NCI-H2196 treated with DMSO at 0.1 percent for 48 hours (cell line): Measurements from ENCODE around the gene LIF.

Source experiments
- DNase-seq: peaks from one replicate; lab custom pipeline; 2025; ENCODE audit not compliant: unreplicated experiment; lab: John Stamatoyannopoulos, UW

Gene LIF

DNA sequence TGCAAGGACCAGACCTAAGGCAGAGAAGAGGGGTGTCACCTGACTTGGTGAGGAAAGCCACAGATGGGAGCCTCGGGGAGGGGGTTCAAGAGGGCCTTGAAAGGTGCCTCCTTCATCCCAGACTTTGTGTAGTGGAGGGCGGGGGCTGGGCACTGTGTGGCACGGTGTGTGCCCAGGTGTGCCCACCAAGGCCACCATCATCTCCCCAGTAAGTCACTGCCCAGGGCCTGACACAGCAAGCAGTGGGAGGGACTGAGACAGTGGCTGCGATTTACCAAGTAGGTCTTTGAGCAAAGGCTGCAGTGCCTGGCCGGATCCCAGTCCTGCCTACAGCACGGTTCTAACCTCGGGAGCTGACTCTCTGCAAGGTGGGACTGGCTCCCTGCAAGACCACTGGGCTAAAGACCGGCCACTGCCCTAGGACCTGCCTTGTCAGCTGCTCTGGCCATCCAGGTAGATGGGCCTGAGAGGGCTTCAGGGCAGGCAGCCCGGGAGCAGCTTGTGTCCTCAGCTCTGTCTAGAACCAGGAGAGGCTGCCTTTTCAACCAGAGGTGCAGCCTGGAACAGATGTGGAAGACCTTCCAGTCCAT is 18.7 kb upstream of the LIF start:
- no peak for DNase-seq

GRCh38 chr22:30263883-30264282 is 17.3 kb upstream of the LIF start:
- DNase-seq, result no peak

DNA sequence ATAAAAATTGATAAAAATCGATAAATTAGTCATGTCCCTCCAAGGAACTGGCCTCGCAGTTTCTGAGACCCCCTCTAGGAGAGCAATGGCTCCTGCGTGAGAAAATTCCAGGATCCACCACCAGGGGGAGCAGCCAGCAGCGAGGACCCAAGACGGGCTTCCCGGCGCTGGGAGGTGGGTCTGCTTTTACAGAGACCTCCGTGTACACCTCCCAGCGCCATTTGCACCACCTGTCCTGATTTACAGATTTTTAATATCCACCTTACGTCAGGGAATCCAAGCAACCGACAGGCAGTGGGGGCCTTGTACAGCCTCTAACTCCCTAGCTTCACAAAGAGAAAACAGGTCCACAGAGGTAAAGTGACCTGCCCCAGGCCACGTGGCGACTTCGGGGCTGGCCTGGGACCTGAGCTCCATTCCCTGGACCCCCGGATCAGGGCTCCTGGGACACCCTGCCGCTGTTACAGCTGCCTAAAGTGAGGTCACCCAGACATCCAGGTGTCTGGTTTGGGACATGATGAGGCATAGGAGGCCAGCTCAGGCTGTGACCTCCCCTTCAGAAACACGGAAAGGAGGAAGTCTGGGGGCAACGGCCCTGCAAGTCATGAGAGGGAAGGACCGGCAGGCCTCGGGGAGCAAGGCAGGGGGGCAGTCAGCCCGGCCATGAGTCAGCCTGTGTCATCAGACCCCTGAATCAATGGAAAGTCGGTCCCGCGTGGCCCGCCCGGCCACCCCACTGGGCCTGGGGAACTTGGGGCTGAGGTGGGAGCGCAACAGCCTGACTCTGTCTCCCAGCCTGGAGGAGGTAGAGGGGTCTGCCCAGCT is 16.6 kb upstream of the LIF start:
- DNase-seq, result no peak

GRCh38 chr22:30262112-30262511 is 15.6 kb upstream of the LIF start:
- no peak for DNase-seq

- DNase-seq, result no peak
Measured at GRCh38 chr22:30261134-30261533, 14.6 kb upstream of the LIF start.

GRCh38 chr22:30260682-30261081 is 14.1 kb upstream of the LIF start:
- DNase-seq, result no peak

- DNase-seq, result no peak
Measured at GRCh38 chr22:30260276-30260675, 13.7 kb upstream of the LIF start.

DNA sequence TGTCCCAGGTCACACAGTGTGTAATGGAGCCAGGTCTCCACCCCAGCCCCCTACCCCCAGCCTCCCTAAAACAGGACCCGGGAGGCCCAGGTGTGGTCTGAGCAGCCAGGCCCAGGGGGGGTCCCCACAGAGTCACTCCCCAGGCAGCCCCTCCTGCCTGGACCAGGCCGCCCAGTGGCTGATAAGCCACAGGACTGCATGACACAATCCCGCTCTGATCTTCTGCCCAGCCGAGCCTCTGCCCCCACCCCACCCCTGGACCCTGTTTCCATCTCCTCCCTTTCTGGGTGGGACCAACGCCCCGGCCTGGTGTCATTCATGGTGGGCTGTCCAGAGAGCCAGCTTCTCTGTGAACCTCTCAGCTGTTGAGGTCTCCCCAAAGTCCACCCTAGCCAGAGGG is 7.8 kb upstream of the LIF start:
- no peak for DNase-seq

DNA sequence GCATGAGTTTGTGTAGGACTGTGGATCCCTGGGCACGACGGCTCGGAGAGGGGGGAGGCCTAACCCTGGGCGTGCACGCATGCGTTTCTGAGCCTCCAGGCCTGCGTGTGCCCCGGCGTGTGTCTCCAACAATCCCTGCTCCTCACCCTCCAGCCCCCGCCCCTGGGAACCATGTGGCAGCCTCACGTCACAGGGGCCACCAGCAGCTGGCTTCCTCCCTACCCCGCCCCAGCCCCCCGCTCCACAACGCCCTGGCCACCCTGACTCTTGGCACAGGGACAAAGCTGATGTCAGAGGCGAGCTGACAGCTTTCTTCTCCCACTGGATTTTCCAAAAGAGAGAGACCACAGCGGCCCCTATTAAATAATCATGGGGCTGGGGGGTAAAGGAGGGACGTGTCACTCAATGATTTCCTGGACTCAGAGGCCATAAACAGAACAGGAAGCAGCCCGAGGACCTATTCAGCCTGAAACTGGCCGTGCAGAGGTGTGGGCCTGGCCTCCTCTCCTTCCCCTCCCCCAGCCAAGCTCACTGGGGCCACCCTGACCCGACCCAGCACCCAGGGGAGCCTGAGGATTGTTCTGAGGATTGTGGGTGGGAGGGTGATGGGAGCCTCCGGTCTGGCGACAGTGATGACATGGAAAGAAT is 6.8 kb upstream of the LIF start:
- peak; percentile 51 for DNase-seq

DNA sequence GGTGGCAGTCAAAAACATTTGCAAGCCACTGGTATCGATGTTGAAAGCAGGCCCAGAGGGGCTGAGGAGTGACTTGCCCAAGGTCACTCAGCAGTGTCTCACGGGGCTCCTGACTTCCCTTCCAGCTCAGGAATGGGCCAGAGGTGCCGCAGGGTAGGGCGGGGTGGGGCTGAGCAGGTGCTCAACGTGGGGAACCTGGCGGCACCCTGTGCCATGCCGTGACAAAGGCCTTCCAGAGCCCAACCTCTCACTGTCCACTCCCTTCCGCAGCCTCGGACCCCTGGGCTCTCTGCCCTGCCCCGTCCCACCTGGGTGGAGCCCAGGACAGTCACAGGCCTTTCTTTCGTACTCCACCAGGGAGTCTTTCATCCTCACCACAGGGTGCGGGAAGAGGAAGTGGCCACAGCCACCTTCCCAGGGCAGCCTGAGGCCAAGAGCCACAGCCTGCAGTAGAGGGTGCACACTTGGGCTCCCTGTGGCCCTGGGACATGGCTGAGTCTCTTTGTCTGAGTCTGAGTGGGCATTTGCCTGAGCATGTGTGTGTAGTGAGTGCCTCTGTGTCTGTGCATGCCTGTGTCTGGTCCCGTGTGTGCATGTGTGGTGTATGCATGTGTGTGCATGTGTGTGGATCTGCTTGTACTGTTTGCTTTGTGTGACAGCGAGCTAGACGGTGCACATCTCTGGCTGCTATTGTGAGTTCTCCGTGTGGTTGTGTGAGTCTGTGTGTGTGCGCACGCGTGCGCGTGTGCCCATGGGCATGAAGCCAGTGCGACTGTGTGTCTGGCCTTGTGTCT is 6.0 kb upstream of the LIF start:
- no peak for DNase-seq

- DNase-seq, result no peak
Measured at GRCh38 chr22:30251711-30252110, 5.2 kb upstream of the LIF start.

DNA sequence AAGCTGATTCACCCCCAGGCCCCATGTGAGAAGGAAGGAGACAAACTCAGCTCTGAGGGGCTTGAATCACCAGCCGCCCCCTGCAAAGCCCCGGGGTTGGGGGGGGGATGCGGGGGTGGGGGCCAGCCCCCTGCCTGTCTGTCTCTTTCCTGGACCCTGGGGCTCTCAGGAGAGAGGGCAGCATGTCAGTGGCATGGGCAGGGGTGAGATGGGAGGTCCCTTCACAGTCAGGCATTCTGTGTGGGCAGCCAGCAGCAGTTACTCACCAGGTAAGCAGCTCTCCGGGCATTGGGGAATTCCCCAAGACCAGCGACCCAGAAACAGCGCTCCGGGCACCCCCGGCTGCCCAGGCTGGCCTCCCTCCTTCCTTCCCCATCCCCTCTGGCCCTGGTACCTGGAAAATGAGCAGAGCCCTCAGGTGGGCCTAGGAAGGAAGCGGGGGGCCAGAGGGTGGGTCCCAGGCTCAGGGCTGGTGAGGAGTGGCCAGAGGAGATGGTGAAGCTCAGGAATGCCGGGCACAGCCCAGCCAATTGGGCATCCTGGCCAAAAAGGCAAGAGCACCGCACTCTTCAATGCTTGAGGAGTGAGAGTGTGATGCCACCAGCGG is 4.2 kb upstream of the LIF start:
- no peak for DNase-seq

DNA sequence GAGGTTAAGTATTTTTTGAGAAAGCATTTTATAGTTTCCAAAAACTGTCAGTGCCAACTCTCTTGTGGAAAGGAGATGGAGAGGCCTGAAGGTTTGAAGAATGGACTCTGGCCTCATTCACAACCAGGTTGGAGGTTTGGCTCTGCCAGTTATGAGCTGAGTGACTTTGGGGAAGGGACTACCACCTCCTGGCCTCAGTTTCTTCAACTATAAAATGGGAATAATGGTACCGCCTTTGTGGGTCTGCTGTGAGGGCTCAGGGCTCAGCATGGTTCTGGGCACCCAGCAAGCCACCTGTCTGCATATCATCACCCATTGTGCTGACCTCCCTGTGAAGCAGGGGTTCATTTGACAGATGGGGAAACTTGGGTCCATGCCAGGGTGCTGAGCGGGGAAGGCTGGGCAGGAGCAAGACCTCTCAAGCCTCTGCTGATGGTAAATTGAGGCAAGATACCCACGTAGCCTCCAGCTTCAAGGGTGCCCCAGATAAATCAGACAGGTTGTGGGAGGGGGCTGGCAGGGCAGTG is 3.5 kb upstream of the LIF start:
- DNase-seq, result no peak

- no peak for DNase-seq
Measured at GRCh38 chr22:30249049-30250038, 2.8 kb upstream of the LIF start.

GRCh38 chr22:30248484-30248883 is 1.9 kb upstream of the LIF start:
- no peak for DNase-seq

DNA sequence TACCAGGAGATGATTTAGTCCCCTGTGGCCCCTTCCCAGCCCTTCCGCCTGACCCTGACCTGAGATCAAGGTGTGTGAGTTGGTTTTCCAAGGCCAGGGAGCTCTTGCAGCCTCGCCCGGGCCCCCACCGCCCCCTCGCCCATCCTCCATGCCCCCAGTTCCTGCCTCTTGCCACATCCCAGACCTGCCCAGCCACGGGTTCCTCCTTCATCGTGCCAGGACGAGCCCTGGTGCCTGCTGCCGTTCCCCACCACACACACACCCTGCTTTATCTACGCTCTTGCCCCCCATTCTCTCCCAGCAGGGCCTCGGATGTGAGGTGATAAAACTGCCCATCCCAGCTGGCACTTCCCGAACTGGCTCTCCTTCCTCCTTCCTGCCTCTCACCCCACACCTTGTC is 1.4 kb upstream of the LIF start:
- DNase-seq, result no peak

DNA sequence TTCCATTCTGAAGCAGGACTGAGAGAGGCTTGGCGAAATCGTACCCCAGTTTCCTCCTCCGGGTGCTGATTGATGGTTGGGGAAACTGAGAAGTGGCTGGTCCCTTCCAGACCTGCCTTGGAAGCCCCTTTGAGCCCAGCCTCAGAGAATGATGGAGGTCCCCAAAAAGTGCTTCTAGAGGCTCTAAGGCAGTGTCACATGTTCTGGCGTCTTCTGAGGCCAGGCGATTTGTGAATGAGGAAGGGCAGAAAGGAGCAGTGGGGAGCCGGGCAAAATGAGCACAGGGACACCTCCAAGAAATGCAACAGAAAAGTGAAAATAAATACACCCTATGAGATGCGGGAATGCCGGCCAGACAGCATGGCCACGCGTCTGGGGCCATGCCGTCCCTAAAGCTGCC is 1.0 kb upstream of the LIF start:
- no peak for DNase-seq

DNA sequence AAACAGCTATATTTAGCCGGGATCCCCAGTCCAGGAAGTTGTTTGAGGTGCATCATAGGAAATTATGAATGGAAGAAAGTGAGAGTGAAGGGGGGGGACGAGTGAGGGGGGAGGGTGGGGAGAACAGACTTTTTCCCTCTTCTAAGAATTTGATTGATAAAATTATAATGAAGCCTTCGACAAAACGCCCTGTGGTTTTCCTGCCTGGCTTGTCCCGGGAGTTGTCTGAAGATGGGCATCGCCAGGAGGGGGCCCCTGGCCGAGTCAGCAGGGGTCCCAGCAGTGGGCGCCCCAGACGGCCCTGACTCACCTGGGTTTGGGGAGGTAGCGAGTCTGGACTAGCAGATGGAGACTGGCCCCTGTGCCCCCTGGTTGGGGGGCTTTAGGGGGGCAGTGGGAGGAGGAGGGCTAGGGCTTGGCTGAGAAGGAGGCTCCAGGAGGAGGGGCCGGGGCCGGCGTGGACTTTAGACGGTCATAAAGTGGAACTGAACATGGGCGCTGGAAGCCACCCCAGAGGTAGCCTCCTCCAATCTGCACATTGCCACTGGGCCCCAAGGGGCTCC is 336 bp upstream of the LIF start:
- DNase-seq, result no peak

GRCh38 chr22:30245181-30245984 is 1.2 kb downstream of the LIF start:
- no peak for DNase-seq
